Ecto neural progenitor cell (in vitro differentiated cells): ENCODE results near the gene OPRM1.

Experiments used
- DNase-seq: peaks from one replicate; pipeline ENCODE4 v3.0.0-alpha.2; 2018; ENCODE audit warnings: low spot score

OPRM1 gene

GRCh38 chr6:154242617-154243357, 203.7 kb downstream of the OPRM1 start:
- no peak for DNase-seq

GRCh38 chr6:154243793-154244750, 205.0 kb downstream of the OPRM1 start:
- DNase-seq = no peak

- DNase-seq = no peak
Observed at GRCh38 chr6:154245506-154245905, 206.5 kb downstream of the OPRM1 start.

GRCh38 chr6:154246723-154247118, 207.7 kb downstream of the OPRM1 start:
- no peak for DNase-seq

- DNase-seq = no peak
Observed at GRCh38 chr6:154247119-154247861, 208.2 kb downstream of the OPRM1 start.

- no peak for DNase-seq
Observed at GRCh38 chr6:154249499-154250298, 210.7 kb downstream of the OPRM1 start.

GRCh38 chr6:154251116-154251515, 212.1 kb downstream of the OPRM1 start:
- no peak for DNase-seq

- no peak for DNase-seq
Observed at GRCh38 chr6:154252678-154253077, 213.6 kb downstream of the OPRM1 start.

- DNase-seq = no peak
Observed at GRCh38 chr6:154257067-154257466, 218.0 kb downstream of the OPRM1 start.

- no peak for DNase-seq
Observed at GRCh38 chr6:154258064-154258757, 219.2 kb downstream of the OPRM1 start.

- DNase-seq = no peak
Observed at GRCh38 chr6:154261688-154262397, 222.8 kb downstream of the OPRM1 start.

GRCh38 chr6:154266560-154267099, 227.6 kb downstream of the OPRM1 start:
- no peak for DNase-seq

- DNase-seq = no peak
Observed at GRCh38 chr6:154267508-154268106, 228.6 kb downstream of the OPRM1 start.

- DNase-seq = no peak
Observed at GRCh38 chr6:154268486-154268885, 229.4 kb downstream of the OPRM1 start.

- no peak for DNase-seq
Observed at GRCh38 chr6:154274168-154274567, 235.1 kb downstream of the OPRM1 start.

GRCh38 chr6:154276810-154277628, 238.0 kb downstream of the OPRM1 start:
- DNase-seq = no peak

- no peak for DNase-seq
Observed at GRCh38 chr6:154277629-154278017, 238.6 kb downstream of the OPRM1 start.

GRCh38 chr6:154280521-154280920, 241.5 kb downstream of the OPRM1 start:
- no peak for DNase-seq
